ENCODE data around the gene DEFB113. TPM values are rescaled to one million over a fixed set of nuclear protein-coding genes. Genes with fewer than 3 reads are reported as not detected.

The DEFB113 gene
- total and polyA plus RNA-seq, 10 of the 15 experiments (the other 5 are each of a cell fraction or from before 2014, with no cell fraction given), result not detected

Other genes starting within 250 kb of the DEFB113 start
- not detected in 2 replicates for gene CRISP3, start 225.2 kb downstream of the DEFB113 start, total RNA-seq (2014; rRNA removed)
- not detected in 2 replicates for gene CRISP3, start 225.2 kb downstream of the DEFB113 start, total RNA-seq (2014; rRNA removed; fragmentation: Illumina TruSeq; extraction: Trizol)
- gene CRISP3, start 225.2 kb downstream of the DEFB113 start, total RNA-seq (2021), result not detected in 2 replicates
- not detected in 2 replicates for gene CRISP3, start 225.2 kb downstream of the DEFB113 start, polyA plus RNA-seq (2011; rRNA removed)
- not detected in 2 replicates for gene CRISP3, start 225.2 kb downstream of the DEFB113 start, polyA plus RNA-seq (2014; fragmentation: Illumina TruSeq; extraction: Trizol)
- gene CRISP3, start 225.2 kb downstream of the DEFB113 start, polyA plus RNA-seq (2014; fragmentation: Nextera tagmentation; extraction: Ambion mirVana), result not detected
- not detected in 2 replicates for gene CRISP3, start 225.2 kb downstream of the DEFB113 start, polyA plus RNA-seq (2014; rRNA removed)
- gene CRISP3, start 225.2 kb downstream of the DEFB113 start, polyA plus RNA-seq (2016; fragmentation: Nextera tagmentation; extraction: Ambion mirVana), result not detected
- gene PGK2, start 182.3 kb downstream of the DEFB113 start, total RNA-seq (2014; rRNA removed), result not detected in 2 replicates
- gene PGK2, start 182.3 kb downstream of the DEFB113 start, total RNA-seq (2014; rRNA removed; fragmentation: Illumina TruSeq; extraction: Trizol), result not detected in 2 replicates
- not detected in 2 replicates for gene PGK2, start 182.3 kb downstream of the DEFB113 start, total RNA-seq (2021)
- not detected in 2 replicates for gene PGK2, start 182.3 kb downstream of the DEFB113 start, polyA plus RNA-seq (2011; rRNA removed)
- not detected in 2 replicates for gene PGK2, start 182.3 kb downstream of the DEFB113 start, polyA plus RNA-seq (2014; fragmentation: Illumina TruSeq; extraction: Trizol)
- not detected for gene PGK2, start 182.3 kb downstream of the DEFB113 start, polyA plus RNA-seq (2014; fragmentation: Nextera tagmentation; extraction: Ambion mirVana)
- not detected in 2 replicates for gene PGK2, start 182.3 kb downstream of the DEFB113 start, polyA plus RNA-seq (2014; rRNA removed)
- not detected for gene PGK2, start 182.3 kb downstream of the DEFB113 start, polyA plus RNA-seq (2016; fragmentation: Nextera tagmentation; extraction: Ambion mirVana)
- not detected in 2 replicates for gene CRISP1, start 103.1 kb downstream of the DEFB113 start, total RNA-seq (2014; rRNA removed)
- gene CRISP1, start 103.1 kb downstream of the DEFB113 start, total RNA-seq (2014; rRNA removed; fragmentation: Illumina TruSeq; extraction: Trizol), result not detected in 2 replicates
- not detected in 2 replicates for gene CRISP1, start 103.1 kb downstream of the DEFB113 start, total RNA-seq (2021)
- gene CRISP1, start 103.1 kb downstream of the DEFB113 start, polyA plus RNA-seq (2011; rRNA removed), result not detected in 2 replicates
- gene CRISP1, start 103.1 kb downstream of the DEFB113 start, polyA plus RNA-seq (2014; fragmentation: Illumina TruSeq; extraction: Trizol), result not detected in 2 replicates
- not detected for gene CRISP1, start 103.1 kb downstream of the DEFB113 start, polyA plus RNA-seq (2014; fragmentation: Nextera tagmentation; extraction: Ambion mirVana)
- gene CRISP1, start 103.1 kb downstream of the DEFB113 start, polyA plus RNA-seq (2014; rRNA removed), result not detected in 2 replicates
- gene CRISP1, start 103.1 kb downstream of the DEFB113 start, polyA plus RNA-seq (2016; fragmentation: Nextera tagmentation; extraction: Ambion mirVana), result not detected
- gene DEFB114, start 5.5 kb downstream of the DEFB113 start, total RNA-seq (2014; rRNA removed), result not detected in 2 replicates
- not detected in 2 replicates for gene DEFB114, start 5.5 kb downstream of the DEFB113 start, total RNA-seq (2014; rRNA removed; fragmentation: Illumina TruSeq; extraction: Trizol)
- not detected in 2 replicates for gene DEFB114, start 5.5 kb downstream of the DEFB113 start, total RNA-seq (2021)
- gene DEFB114, start 5.5 kb downstream of the DEFB113 start, polyA plus RNA-seq (2011; rRNA removed), result not detected in 2 replicates
- gene DEFB114, start 5.5 kb downstream of the DEFB113 start, polyA plus RNA-seq (2014; fragmentation: Illumina TruSeq; extraction: Trizol), result not detected in 2 replicates
- gene DEFB114, start 5.5 kb downstream of the DEFB113 start, polyA plus RNA-seq (2014; fragmentation: Nextera tagmentation; extraction: Ambion mirVana), result not detected
- not detected in 2 replicates for gene DEFB114, start 5.5 kb downstream of the DEFB113 start, polyA plus RNA-seq (2014; rRNA removed)
- not detected for gene DEFB114, start 5.5 kb downstream of the DEFB113 start, polyA plus RNA-seq (2016; fragmentation: Nextera tagmentation; extraction: Ambion mirVana)
- gene DEFB110, start 52.4 kb upstream of the DEFB113 start, total RNA-seq (2014; rRNA removed), result not detected in 2 replicates
- gene DEFB110, start 52.4 kb upstream of the DEFB113 start, total RNA-seq (2014; rRNA removed; fragmentation: Illumina TruSeq; extraction: Trizol), result not detected in 2 replicates
- gene DEFB110, start 52.4 kb upstream of the DEFB113 start, total RNA-seq (2021), result not detected in 2 replicates
- gene DEFB110, start 52.4 kb upstream of the DEFB113 start, polyA plus RNA-seq (2011; rRNA removed), result not detected in 2 replicates
- gene DEFB110, start 52.4 kb upstream of the DEFB113 start, polyA plus RNA-seq (2014; fragmentation: Illumina TruSeq; extraction: Trizol), result not detected in 2 replicates
- not detected for gene DEFB110, start 52.4 kb upstream of the DEFB113 start, polyA plus RNA-seq (2014; fragmentation: Nextera tagmentation; extraction: Ambion mirVana)
- gene DEFB110, start 52.4 kb upstream of the DEFB113 start, polyA plus RNA-seq (2014; rRNA removed), result not detected in 2 replicates
- gene DEFB110, start 52.4 kb upstream of the DEFB113 start, polyA plus RNA-seq (2016; fragmentation: Nextera tagmentation; extraction: Ambion mirVana), result not detected
- not detected in 2 replicates for gene DEFB112, start 80.3 kb upstream of the DEFB113 start, total RNA-seq (2014; rRNA removed)
- gene DEFB112, start 80.3 kb upstream of the DEFB113 start, total RNA-seq (2014; rRNA removed; fragmentation: Illumina TruSeq; extraction: Trizol), result not detected in 2 replicates
- not detected in 2 replicates for gene DEFB112, start 80.3 kb upstream of the DEFB113 start, total RNA-seq (2021)
- gene DEFB112, start 80.3 kb upstream of the DEFB113 start, polyA plus RNA-seq (2011; rRNA removed), result not detected in 2 replicates
- gene DEFB112, start 80.3 kb upstream of the DEFB113 start, polyA plus RNA-seq (2014; fragmentation: Illumina TruSeq; extraction: Trizol), result not detected in 2 replicates
- not detected for gene DEFB112, start 80.3 kb upstream of the DEFB113 start, polyA plus RNA-seq (2014; fragmentation: Nextera tagmentation; extraction: Ambion mirVana)
- not detected in 2 replicates for gene DEFB112, start 80.3 kb upstream of the DEFB113 start, polyA plus RNA-seq (2014; rRNA removed)
- not detected for gene DEFB112, start 80.3 kb upstream of the DEFB113 start, polyA plus RNA-seq (2016; fragmentation: Nextera tagmentation; extraction: Ambion mirVana)

All from GM12878 (cell line).